Caco-2 (cell line): ENCODE data around the gene NR6A1. TPM values are rescaled to one million over a fixed set of nuclear protein-coding genes. Genes with fewer than 3 reads are reported as not detected.

Source experiments
- Bru-seq: library from RNA; stranded (reverse); fragments of 400-500 nt; gene quantifications from one replicate; lab custom pipeline; 2021; lab: Mats Ljungman, UMichigan
- BruChase-seq, 2 experiments: library from RNA; stranded (reverse); fragments of 400-500 nt; gene quantifications; one replicate each; lab custom pipeline; 2021; lab: Mats Ljungman, UMichigan
- BruUV-seq: library from RNA; stranded (reverse); fragments of 400-500 nt; replicated peaks from 2 replicates; lab custom pipeline; 2021; lab: Mats Ljungman, UMichigan
- CTCF ChIA-PET: fragments of 300-600 bp; sonication (Branson Sonifier 250); formaldehyde crosslinking; loops from one replicate; lab custom pipeline; 2022; ENCODE audit warnings: antibody characterized with exemption; lab: Charles Lee
- POLR2A ChIA-PET: fragments of 300-600 bp; sonication (Branson Sonifier 250); formaldehyde crosslinking; loops from one replicate; lab custom pipeline; 2022; ENCODE audit warnings: antibody characterized with exemption; lab: Charles Lee
- DNase-seq, 2 experiments: peaks; one replicate each; pipeline versions ENCODE4 v3.0.0 to v3.0.0-alpha.2; 2020 to 2022
- H3K27me3 ChIP-seq: replicated peaks from 2 replicates; pipeline ENCODE4 v1.6.0; 2011; ENCODE audit warnings: low read length; ENCODE audit not compliant: control insufficient read depth, insufficient read depth
- H3K36me3 ChIP-seq: 2 replicates; pipeline ENCODE4 v1.5.1; 2011; ENCODE audit warnings: low read length; ENCODE audit not compliant: control insufficient read depth, insufficient read depth
- H3K4me1 ChIP-seq: fragments of 250-450 bp; sonication (Bioruptor Pico); 2 replicates; pipeline ENCODE4 v1.5.1; 2020; ENCODE audit warnings: mild to moderate bottlenecking
- H3K4me3 ChIP-seq: 2 replicates; pipeline ENCODE4 v1.5.1; 2011; ENCODE audit warnings: low read depth, mild to moderate bottlenecking, control low read depth, low read length
- H3K9me3 ChIP-seq: fragments of 250-450 bp; sonication (Bioruptor Pico); 2 replicates; pipeline ENCODE4 v1.5.1; 2020; ENCODE audit warnings: mild to moderate bottlenecking, moderate library complexity
- H3K27ac Mint-ChIP-seq: one replicate; pipeline ENCODE4 v1.8.0; 2022; ENCODE audit warnings: mixed read lengths; ENCODE audit not compliant: unreplicated experiment
- H3K27me3 Mint-ChIP-seq: one replicate; pipeline ENCODE4 v1.8.0; 2022; ENCODE audit warnings: mixed read lengths; ENCODE audit not compliant: insufficient read depth, unreplicated experiment
- H3K36me3 Mint-ChIP-seq: one replicate; pipeline ENCODE4 v1.8.0; 2022; ENCODE audit warnings: mild to moderate bottlenecking, mixed read lengths; ENCODE audit not compliant: insufficient read depth, unreplicated experiment
- H3K4me1 Mint-ChIP-seq: one replicate; pipeline ENCODE4 v1.8.0; 2022; ENCODE audit warnings: low read depth, mixed read lengths; ENCODE audit not compliant: unreplicated experiment
- H3K4me3 Mint-ChIP-seq: one replicate; pipeline ENCODE4 v1.8.0; 2022; ENCODE audit warnings: mild to moderate bottlenecking, moderate library complexity, mixed read lengths; ENCODE audit not compliant: unreplicated experiment
- H3K9me3 Mint-ChIP-seq: one replicate; pipeline ENCODE4 v1.8.0; 2022; ENCODE audit warnings: mixed read lengths; ENCODE audit not compliant: unreplicated experiment
- CTCF ChIP-seq, 2 experiments: fragments of 200-600 bp in 1 of 2; IDR thresholded peaks; 1 replicate in 1 of 2; 2 replicates in 1 of 2; pipeline versions ENCODE4 v1.5.1 to v1.8.0; 2011 to 2022; ENCODE audit warnings: antibody characterized with exemption in 1 of 2, control low read depth in 1 of 2, inconsistent platforms in 1 of 2, low read depth in 1 of 2, low read length in 1 of 2, mild to moderate bottlenecking in 1 of 2, moderate library complexity in 1 of 2; ENCODE audit not compliant: insufficient read depth in 1 of 2, severe bottlenecking in 1 of 2, unreplicated experiment in 1 of 2
- intact Hi-C: fragments of 100-400 bp; cut with micrococcal nuclease; formaldehyde crosslinking; loops from one replicate; pipeline ENCODE4 v1.10.0; 2022; ENCODE audit not compliant: unreplicated experiment
- long read RNA-seq: library from polyadenylated mRNA; stranded (forward); transcript quantifications from one replicate; pipeline ENCODE4 v2.0.0, GENCODE V29; 2022
- total RNA-seq: library from RNA; stranded (reverse); gene quantifications from 2 replicates; pipeline ENCODE4 v1.2.3, GENCODE V29; 2022

The NR6A1 gene
- total RNA-seq: 30.6 and 33.6 TPM in 2 replicates
- Bru-seq, nascent RNA: percentile 78 among the genes with signal in this experiment
- percentile 86 among the genes with signal in this experiment for BruChase-seq, experiment 1, labeled RNA remaining after a 2-hour chase
- percentile 83 among the genes with signal in this experiment for BruChase-seq, experiment 2, labeled RNA remaining after a 6-hour chase
- long read RNA-seq, full-length matches to known transcripts: 1 of 11 reads
- long read RNA-seq, partial matches to known transcripts: 2 of 11 reads
- long read RNA-seq, other reads (novel, unspliced or antisense): 8 of 11 reads

- Mint-ChIP-seq H3K36me3 (peaks cover 22% of the 10 kb centered on the region), H3K27ac (peak within 1 kb of the TSS; percentile 98), H3K4me1 (peaks cover 18% of the 10 kb centered on the region), H3K27me3 (no peaks in the 10 kb centered on the region), H3K9me3 (no peaks in the 10 kb centered on the region), H3K4me3 (peak within 1 kb of the TSS; percentile 100)
- POLR2A ChIA-PET: interaction anchor here (0.6 to 0.9 kb wide), 5 partner anchors 46 to 199 kb away, joined by 3 to 5 read pairs (median 3); partner anchors contain the start of genes ARPC5L, RPL35 and WDR38
- peak; percentile 32 to 46 for TF ChIP-seq CTCF (IDR thresholded peaks at IDR 0.05; ENCODE audit: insufficient read depth in 1 of 2, low read depth in 1 of 2, low read length in 1 of 2, severe bottlenecking in 1 of 2, unreplicated experiment in 1 of 2)
- no peaks in the 10 kb centered on the region for H3K36me3 ChIP-seq
- no peaks in the 10 kb centered on the region for H3K9me3 ChIP-seq
- peak within 1 kb of the TSS; percentile 98 for H3K4me3 ChIP-seq
- CTCF ChIA-PET: interaction anchor here (0.8 to 12.7 kb wide), 8 partner anchors 39 to 127 kb away, joined by 3 to 325 read pairs (median 3); partner anchors contain the start of genes ARPC5L, RPL35 and WDR38
- no peaks in the 10 kb centered on the region for H3K4me1 ChIP-seq
- H3K27me3 ChIP-seq: no peaks in the 10 kb centered on the region
- BruUV-seq: no TSS peak
- DNase-seq: peak; percentile 98
- intact Hi-C loops: loop anchor here (1.0 to 10.0 kb wide), 3 partner anchors 37 to 604 kb away; partner anchors contain the start of gene GOLGA1
Measured at GRCh38 chr9:124771021-124771866, at the start of gene NR6A1. Gene NR6A1, minus strand, starts transcription at chr9:124771311.

- no peak for TF ChIP-seq CTCF (IDR thresholded peaks at IDR 0.05; ENCODE audit: insufficient read depth in 1 of 2, low read depth in 1 of 2, low read length in 1 of 2, severe bottlenecking in 1 of 2, unreplicated experiment in 1 of 2)
- BruUV-seq: no TSS peak
Measured at GRCh38 chr9:124818431-124819281, 47.5 kb upstream of the NR6A1 start.

More at GRCh38 chr9:124818431-124819281, 47.5 kb upstream of the NR6A1 start:
- Histone ChIP-seq H3K4me1 (peaks cover 18% of the 10 kb centered on the region), H3K27me3 (no peaks in the 10 kb centered on the region), H3K9me3 (no peaks in the 10 kb centered on the region), H3K36me3 (no peaks in the 10 kb centered on the region), H3K4me3 (no peak overlapping the region)
- H3K4me3 Mint-ChIP-seq: peak overlapping the region; percentile 25
- H3K4me1 Mint-ChIP-seq: peaks cover 8% of the 10 kb centered on the region
- CTCF ChIA-PET: interaction anchor here (0.6 to 2.2 kb wide), 8 partner anchors 20 to 48 kb away, joined by 3 to 23 read pairs (median 4); partner anchors contain the start of genes NR6A1, OLFML2A and WDR38
- H3K27me3 Mint-ChIP-seq: no peaks in the 10 kb centered on the region
- H3K36me3 Mint-ChIP-seq: peaks cover 4% of the 10 kb centered on the region
- POLR2A ChIA-PET: interaction anchor here (0.6 kb wide), 3 partner anchors 48 to 889 kb away, joined by 3 to 4 read pairs (median 3); partner anchors contain the start of gene MAPKAP1
- H3K27ac Mint-ChIP-seq: peak overlapping the region; percentile 82
- intact Hi-C loops: loop anchor here (1.0 to 2.0 kb wide), 2 partner anchors 34 to 44 kb away; partner anchors contain the start of gene WDR38
- no peaks in the 10 kb centered on the region for H3K9me3 Mint-ChIP-seq
- DNase-seq: peak; percentile 82 to 92
